GM12865 (cell line): Measurements from ENCODE around the gene KCNJ9.
A peak's percentile ranks its signal among the peaks of the same experiment; 100 is the strongest.

Experiments
- DNase-seq: peaks from one replicate; pipeline ENCODE4 v3.0.0; 2010; ENCODE audit warnings: low read depth
- H3K4me3 ChIP-seq: 2 replicates; pipeline ENCODE4 v1.5.1; 2011; ENCODE audit warnings: mild to moderate bottlenecking, low read depth, low read length, control low read depth
- TF ChIP-seq, protein P1 (sequence below): IDR thresholded peaks from 2 replicates; pipeline ENCODE4 v1.5.1; 2011; ENCODE audit warnings: low read length, control low read depth, low read depth, inconsistent platforms; ENCODE audit not compliant: insufficient read depth; ENCODE audit errors: missing control alignments

Gene KCNJ9

DNA sequence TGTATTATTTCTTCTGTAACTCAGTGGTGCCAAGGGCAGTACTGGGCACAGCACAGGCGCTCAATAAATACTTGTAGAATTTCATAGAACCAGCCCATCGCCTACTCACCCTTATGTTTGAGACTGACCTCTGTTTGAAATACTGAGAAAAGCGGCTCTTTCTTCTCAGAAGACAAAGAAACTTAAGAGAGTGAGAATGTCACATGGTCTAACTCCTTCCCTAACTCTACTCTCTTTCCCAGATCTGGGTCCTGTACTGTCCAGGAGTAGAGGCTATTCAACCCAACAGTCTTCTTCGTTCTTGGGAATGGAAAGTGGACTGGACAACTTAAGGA lies 12.9 kb downstream of the KCNJ9 start:
- no peak for DNase-seq
- TF ChIP-seq, protein P1, sequence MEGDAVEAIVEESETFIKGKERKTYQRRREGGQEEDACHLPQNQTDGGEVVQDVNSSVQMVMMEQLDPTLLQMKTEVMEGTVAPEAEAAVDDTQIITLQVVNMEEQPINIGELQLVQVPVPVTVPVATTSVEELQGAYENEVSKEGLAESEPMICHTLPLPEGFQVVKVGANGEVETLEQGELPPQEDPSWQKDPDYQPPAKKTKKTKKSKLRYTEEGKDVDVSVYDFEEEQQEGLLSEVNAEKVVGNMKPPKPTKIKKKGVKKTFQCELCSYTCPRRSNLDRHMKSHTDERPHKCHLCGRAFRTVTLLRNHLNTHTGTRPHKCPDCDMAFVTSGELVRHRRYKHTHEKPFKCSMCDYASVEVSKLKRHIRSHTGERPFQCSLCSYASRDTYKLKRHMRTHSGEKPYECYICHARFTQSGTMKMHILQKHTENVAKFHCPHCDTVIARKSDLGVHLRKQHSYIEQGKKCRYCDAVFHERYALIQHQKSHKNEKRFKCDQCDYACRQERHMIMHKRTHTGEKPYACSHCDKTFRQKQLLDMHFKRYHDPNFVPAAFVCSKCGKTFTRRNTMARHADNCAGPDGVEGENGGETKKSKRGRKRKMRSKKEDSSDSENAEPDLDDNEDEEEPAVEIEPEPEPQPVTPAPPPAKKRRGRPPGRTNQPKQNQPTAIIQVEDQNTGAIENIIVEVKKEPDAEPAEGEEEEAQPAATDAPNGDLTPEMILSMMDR, result no peak
- no peak overlapping the region for H3K4me3 ChIP-seq

DNA sequence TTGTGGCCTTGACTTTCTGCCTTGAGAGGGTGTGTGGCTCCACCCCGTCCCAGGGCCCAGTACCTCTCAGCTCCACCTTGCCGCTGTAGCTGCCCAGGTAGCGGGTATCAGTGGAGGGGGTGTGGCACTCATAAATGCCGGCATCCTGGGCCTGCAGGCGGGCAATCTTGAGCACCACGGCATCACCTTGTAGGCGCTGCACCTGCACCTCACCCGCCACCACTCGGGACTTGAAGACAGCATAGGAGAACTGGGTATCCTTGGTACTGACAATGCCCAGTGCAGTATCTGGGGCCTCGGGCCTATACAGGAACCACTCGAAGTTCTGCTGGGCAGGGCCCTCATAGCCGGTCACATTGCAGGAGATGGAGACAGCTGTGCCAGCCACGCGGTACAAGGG lies 13.5 kb downstream of the KCNJ9 start:
- TF ChIP-seq, protein P1, result no peak
- DNase-seq, result no peak
- H3K4me3 ChIP-seq, result no peak overlapping the region

DNA sequence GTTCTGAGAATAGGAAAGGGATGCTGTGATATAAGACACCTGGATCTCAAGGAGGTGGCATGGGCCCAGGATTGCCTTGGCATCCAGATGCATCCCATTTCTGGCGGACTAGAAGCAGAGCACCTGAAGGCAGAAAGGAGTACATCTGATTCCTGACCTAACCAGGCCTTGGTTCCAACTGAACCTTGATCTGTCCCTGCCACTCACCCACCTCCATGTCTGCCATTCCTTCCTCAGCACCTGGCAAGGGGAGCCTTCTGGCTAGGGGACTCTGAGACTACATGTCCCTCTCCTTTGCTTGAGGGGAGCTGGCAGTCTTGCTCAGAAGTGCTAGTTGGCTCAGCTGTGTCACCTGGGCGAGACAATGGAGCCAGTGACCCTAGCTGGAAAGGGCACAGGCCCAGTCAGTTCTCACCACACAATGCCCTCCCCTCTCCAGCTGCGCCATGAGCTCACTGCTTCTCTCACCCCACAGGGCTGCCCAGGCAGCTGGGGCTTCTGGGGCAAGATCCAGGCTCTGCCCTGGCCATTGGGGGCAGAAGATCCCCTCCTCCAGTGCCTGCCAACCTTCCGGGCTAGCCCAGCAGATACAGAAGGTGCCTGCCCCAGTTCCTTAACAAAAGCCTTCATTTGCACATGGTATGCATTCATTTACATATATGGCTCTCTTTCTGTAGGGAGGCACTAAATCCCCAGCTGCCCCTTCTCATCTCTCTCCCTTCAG lies 14.2 kb downstream of the KCNJ9 start:
- DNase-seq, result no peak

DNA sequence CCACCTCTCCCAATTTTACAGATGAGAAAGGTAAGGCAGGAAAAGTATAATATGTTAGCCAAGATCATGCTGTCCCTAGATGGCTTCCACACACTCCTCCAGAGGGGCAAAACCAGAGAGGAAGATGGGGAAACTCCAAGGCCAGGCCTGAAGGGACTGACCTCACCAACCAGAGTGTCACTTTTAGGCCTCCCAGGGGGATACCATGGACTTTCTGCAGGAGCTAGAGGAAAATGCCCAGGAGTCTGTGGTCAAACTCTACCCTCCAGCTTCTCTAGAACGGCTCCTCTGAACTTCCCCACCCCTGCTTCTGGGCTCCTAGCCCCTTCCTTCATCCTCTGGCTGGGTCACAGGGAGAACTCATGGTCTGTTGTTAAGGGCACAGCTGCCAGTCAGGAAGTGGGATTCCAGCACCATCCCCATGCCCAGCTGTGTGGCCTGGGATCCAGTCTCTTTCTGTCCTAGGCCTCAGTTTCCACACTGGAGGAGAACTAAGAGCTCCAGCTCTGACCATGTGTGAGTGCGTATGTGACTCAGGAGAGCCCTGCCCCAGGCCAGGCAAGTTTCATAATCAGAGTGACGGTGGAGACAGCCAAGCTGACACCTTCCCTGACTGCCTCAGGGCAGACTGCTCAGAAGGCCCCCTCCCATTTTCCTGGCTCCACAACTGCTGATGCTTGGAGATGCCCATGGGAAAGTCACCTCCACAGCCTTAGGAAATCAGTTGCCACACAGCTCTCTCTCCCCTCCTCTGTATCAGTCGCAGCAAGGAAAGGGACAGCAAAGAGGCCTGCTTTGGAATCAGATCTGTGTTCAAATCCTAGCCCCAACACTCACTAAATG lies 15.2 kb downstream of the KCNJ9 start:
- H3K4me3 ChIP-seq, result no peak overlapping the region
- no peak for DNase-seq
- TF ChIP-seq, protein P1, result no peak

More for the DNA sequence above, 14.2 kb downstream of the KCNJ9 start:
- H3K4me3 ChIP-seq, result no peak overlapping the region
- TF ChIP-seq, protein P1, result no peak

DNA sequence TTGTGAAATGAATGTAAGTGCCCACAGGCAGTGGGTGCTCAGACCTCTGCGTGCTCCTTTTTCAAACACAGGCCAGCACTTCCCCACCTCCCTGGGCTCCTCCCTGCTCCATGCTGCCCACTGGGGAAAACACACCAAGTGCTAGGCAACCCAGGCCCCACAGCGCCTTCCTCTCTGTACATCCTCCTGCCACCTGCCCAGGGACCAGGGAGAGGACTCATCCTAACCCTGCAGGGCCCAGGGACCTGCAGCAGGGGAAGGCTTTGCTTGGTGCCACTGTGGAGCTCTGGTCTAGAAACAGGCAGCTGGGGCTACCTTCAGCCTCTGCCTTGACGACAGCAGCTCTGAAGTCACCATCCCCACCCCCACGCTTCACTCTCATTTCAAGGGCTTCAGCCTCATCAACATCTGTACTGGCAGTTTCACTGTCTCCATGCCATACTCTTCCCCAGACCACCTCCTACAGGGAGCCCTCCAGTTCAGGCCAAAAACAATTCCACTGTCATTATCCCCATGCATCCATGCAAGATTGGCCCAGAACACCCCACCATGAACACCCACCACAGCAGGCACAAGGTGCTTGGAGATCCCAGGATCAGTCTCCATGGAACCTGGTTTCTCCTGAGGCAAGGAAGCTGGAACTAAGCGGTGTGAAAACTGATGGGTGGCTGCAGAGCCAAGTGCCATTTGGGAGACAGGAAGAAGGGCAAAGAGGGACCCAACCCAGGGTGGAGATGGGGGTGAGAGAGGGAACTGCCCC lies 16.0 kb downstream of the KCNJ9 start:
- H3K4me3 ChIP-seq, result peak overlapping the region; percentile 77
- TF ChIP-seq, protein P1, result no peak
- DNase-seq, result no peak

DNA sequence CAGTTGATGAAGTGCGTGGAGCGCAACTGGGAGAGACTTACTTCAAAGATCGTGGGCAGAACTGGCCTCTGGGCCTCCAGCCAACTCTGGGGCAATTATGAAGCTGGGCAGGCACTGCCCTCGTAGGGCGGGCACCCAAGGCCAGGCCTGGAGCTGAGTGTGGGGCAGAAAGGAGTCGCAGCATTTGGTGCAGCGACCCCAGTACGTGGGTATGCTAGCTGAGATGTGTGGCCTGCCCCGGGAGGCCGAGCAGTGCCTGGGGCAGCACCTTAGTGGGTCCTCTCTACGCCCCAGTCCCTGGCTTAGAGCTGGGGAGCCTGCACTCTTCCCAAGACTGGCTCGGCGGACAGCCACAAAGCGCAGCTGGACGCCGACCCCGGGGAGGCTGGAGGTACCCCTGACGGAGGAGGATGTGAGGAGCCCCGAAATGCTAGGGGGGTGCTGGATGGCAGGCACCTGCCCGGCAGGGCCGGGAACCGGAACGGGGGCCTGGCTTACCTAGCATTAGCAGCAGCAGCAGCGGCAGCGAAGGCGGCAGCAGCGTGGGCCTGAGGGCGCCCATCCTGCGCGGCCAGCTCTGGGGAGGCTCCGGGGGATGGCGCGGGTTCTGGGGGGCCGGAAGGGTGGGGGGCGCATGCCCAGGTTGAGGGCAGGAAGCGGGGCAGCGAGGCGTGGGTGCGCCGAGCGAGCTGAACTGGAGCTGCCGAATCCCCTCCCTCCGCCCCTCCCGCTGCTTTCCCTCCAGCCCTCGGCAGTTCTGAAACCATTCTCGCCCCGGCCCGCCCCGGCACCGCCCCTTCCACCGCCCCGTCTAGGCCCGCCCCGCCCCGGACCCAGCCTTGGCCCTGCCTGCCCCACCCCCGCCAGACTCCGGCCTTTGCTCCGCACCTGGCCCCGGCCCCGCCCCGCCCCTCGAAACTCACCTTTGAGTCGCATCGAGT lies 16.8 kb downstream of the KCNJ9 start, which contains the start of gene IGSF8:
TSS of gene IGSF8 (minus strand) at position 709 of the 941 bp plus-strand sequence. CDS start at position 562, 147 bp downstream.
- H3K4me3 ChIP-seq, result peak within 1 kb of the TSS; percentile 77
- TF ChIP-seq, protein P1, result no peak
- no peak for DNase-seq
